NB4 (cell line): Measurements from ENCODE around the gene RAB14.

Experiments
- CTCF ChIP-seq: IDR thresholded peaks from one replicate; pipeline ENCODE4 v1.5.1; 2012; ENCODE audit warnings: low read depth, low read length
- MAX ChIP-seq: IDR thresholded peaks from 2 replicates; pipeline ENCODE4 v1.6.1; 2011; ENCODE audit warnings: low read depth, low read length
- POLR2A ChIP-seq: IDR thresholded peaks from 2 replicates; pipeline ENCODE4 v1.6.1; 2011; ENCODE audit warnings: mild to moderate bottlenecking; ENCODE audit not compliant: insufficient read length; ENCODE audit errors: extremely low read depth

GRCh38 chr9:121168052-121168451 lies 33.6 kb downstream of the RAB14 start:
- TF ChIP-seq CTCF = no peak
- TF ChIP-seq MAX = no peak
- TF ChIP-seq POLR2A = no peak
